ENCODE measurements around the gene UGT2B11.
"Not testable (repeated sequence)": the region's sequence is repeated elsewhere in the genome, so short reads cannot be mapped to it uniquely, and the experiment has no call there.

Gene UGT2B11

DNA sequence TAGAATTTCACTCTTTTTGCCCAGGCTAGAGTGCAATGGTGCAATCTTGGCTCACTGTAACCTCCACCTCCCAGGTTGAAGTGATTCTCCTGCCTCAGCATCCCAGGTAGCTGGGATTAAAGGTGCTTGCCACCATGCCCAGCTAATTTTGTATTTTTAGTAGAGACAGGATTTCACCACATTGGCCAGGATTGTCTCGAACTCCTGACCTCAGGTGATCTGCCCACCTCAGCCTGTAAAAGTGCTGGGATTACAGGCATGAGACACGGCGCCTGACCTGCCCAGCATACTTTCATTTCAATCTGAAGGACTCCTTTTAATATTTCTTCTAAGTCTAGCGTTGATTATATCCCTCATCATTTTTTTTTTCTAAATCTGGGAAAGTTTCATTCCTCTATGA, 45.4 kb downstream of the UGT2B11 start:
- not testable (repeated sequence) for DNase-seq

DNA sequence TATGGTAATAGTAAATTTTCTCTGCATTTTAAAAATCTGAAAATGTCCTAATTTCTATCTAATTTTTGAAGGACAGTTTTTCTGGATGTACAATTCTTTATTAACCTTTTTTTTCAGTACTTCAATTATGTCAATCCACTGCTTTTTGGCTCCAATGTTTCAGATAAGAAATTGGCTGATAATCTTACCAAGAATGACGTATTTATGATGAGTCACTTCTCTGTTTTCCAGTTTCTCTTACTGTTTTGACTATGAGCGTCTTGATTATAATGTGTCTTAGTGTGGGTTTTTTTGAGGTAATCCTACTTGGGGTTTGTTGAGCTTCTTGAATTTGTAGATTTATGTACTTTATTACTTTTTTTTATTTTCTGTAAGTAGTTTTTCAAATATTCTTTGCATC, 47.2 kb downstream of the UGT2B11 start:
- no peak for DNase-seq

- not testable (repeated sequence) for DNase-seq
Measured at GRCh38 chr4:69166376-69166775, 48.2 kb downstream of the UGT2B11 start.

DNA sequence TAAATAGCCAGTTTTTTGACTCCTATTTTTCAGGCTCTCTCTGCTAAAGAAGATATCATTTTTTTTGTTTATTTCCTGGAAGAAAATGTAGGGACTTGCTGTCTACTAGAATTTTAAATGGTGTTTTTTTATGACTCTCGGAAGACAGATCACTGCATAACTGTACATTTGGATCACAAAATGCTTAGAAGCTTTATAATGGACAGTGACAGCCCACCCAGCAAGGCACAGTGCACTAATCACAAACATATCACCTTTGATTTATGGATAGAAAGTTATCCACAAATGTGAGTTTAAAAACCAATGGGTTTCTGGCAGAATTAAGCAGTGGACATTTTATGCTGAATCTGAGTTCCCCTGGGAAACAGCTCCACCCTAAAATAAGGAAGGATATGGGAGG, 48.8 kb downstream of the UGT2B11 start:
- DNase-seq: not testable (repeated sequence)

DNA sequence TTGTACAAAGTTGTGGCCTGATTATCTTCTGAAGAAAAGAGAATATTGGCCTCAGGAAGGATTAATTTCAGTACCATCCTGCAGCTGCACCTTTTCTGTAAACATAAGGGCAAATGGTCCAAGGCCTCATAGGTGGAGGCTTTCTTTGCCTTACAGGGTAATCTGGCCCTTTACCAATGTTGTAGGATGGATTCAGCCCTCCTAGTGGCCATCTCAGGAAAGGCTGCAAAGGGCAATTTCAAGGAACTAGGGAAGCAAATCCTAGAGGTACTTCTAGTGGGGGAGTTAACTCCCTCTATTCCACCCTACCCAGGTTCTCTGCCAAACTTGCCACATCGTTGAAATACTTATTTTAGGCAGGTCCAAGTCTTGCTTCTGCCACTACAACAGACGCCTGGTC, 57.6 kb downstream of the UGT2B11 start:
- DNase-seq: no peak

DNA sequence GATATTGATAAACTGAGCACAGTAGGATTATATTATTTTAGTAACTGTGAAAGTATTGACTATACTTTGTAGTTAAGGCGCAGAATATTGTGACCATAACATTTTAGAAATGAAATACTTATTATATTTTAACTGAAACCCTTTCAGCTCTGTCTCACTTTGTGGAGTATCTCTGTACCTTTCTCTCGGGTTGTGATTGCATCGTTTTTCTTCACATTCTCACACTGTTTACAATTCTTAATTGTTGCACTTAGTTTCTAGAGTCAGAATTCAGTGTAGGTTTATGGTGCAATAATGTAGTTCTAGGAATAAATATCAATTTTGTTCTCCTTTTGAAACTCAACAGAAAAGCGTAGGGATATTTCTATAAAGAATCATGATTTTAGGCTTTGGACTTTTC, 60.5 kb downstream of the UGT2B11 start:
- DNase-seq: no peak
